ENCODE measurements around the gene SGCA. TPM values are rescaled to one million over a fixed set of nuclear protein-coding genes. Genes with fewer than 3 reads are reported as not detected.

The SGCA gene
- total and polyA plus RNA-seq, 2 donors (not counting 3 experiments of a cell fraction or from before 2014, with no cell fraction given) = not detected

GRCh38 chr17:50168319-50168718 is 2.5 kb downstream of the SGCA start:
- no TSS peak for BruUV-seq (replicated peaks)
- CTCF ChIA-PET = interaction anchor here (1.2 to 8.8 kb wide), 6 partner anchors 10 to 130 kb away, joined by 3 to 234 read pairs (median 39); no protein-coding TSS in a partner anchor

More at GRCh38 chr17:50168319-50168718, 2.5 kb downstream of the SGCA start:
- DNase-seq (ENCODE audit: low read depth, low spot score) = no peak
- H3K4me3 ChIP-seq (replicated peaks in 1 of 3; ENCODE audit: insufficient read depth in 1 of 3, low read depth in 1 of 3, low read length in 3 of 3) = no peak overlapping the region
- no peak overlapping the region for H2AFZ ChIP-seq (ENCODE audit: low read depth, low read length)
- H3K9me1 ChIP-seq (replicated peaks; ENCODE audit: control insufficient read depth, extremely low read depth, insufficient read depth, low read length) = no peaks in the 10 kb centered on the region
- H3K27ac ChIP-seq (ENCODE audit: insufficient read depth, low read depth, low read length) = no peak overlapping the region
- no peak overlapping the region for H3K4me2 ChIP-seq (ENCODE audit: insufficient read depth, low read length)
- H3K36me3 ChIP-seq (ENCODE audit: control insufficient read depth in 2 of 2, extremely low read depth in 1 of 2, insufficient read depth in 2 of 2, low read length in 2 of 2) = no peaks in the 10 kb centered on the region
- H4K20me1 ChIP-seq (replicated peaks; ENCODE audit: control insufficient read depth, extremely low read depth, insufficient read depth, low read length) = no peaks in the 10 kb centered on the region
- H3K27me3 ChIP-seq (ENCODE audit: control insufficient read depth in 2 of 2, insufficient read depth in 2 of 2, low read length in 2 of 2) = no peaks in the 10 kb centered on the region
- FAIRE-seq = no peak
- no peaks in the 10 kb centered on the region for H3K9me3 ChIP-seq (replicated peaks; ENCODE audit: control insufficient read depth, insufficient read depth, low read length)
- no peaks in the 10 kb centered on the region for H3K79me2 ChIP-seq (ENCODE audit: control insufficient read depth, insufficient read depth, low read length)
- intact Hi-C loops (cut with micrococcal nuclease) (no loop called here), dilution Hi-C loops (cut with MboI; ENCODE audit: extremely low pct_ligation_motif_present, low sequenced_read_pairs) (no loop called here)
- POLR2A ChIA-PET = no interaction called here
- H3K4me1 ChIP-seq (ENCODE audit: control insufficient read depth, extremely low read depth, insufficient read depth, low read length) = no peaks in the 10 kb centered on the region
- no peak overlapping the region for H3K9ac ChIP-seq (replicated peaks; ENCODE audit: extremely low read depth, insufficient read depth, low read length)
- TF ChIP-seq FOS (IDR thresholded peaks at IDR 0.05; ENCODE audit: borderline replicate concordance, insufficient read depth, low read length) (no peak), POLR2A (IDR thresholded peaks at IDR 0.05; ENCODE audit: low read depth, low read length) (no peak), CTCF (IDR thresholded peaks at IDR 0.05; ENCODE audit: extremely low read depth in 1 of 2, insufficient read depth in 1 of 2, low read depth in 1 of 2, low read length in 2 of 2) (no peak), POLR2AphosphoS5 (IDR thresholded peaks at IDR 0.05; ENCODE audit: insufficient read depth, low read depth, low read length) (no peak), GATA2 (IDR thresholded peaks at IDR 0.05; ENCODE audit: insufficient read depth, insufficient read length, low read depth, low read length) (no peak), MAX (IDR thresholded peaks at IDR 0.05; ENCODE audit: insufficient read depth, insufficient read length) (no peak), MYC (IDR thresholded peaks at IDR 0.05; ENCODE audit: low read depth, low read length) (no peak), JUN (IDR thresholded peaks at IDR 0.05; ENCODE audit: borderline replicate concordance, insufficient read depth, insufficient read length, low read depth) (no peak), EZH2 (IDR thresholded peaks at IDR 0.05; ENCODE audit: borderline replicate concordance, low read depth, low read length, severe bottlenecking) (no peak)

Measured in endothelial cell of umbilical vein (primary cell).